Activated T-helper 2 cell treated with anti-CD3 and anti-CD28 coated beads, Interferon-gamma antibody, Interleukin-2, Interleukin-4, amounts not matched to agents 10 μg/mL and 5 μg/mL and 100 μg/mL, durations not matched to agents 14 hours and 24 hours and 36 hours (primary cell): ENCODE data around the gene EFR3B. TPM values are rescaled to one million over a fixed set of nuclear protein-coding genes. Genes with fewer than 3 reads are reported as not detected.
A peak's percentile ranks its signal among the peaks of the same experiment; 100 is the strongest.

Experiments used
- DNase-seq: peaks from one replicate; pipeline ENCODE4 v3.0.0; 2021; ENCODE audit warnings: low spot score
- H3K27ac Mint-ChIP-seq: one replicate; pipeline ENCODE4 v1.8.0; 2021; ENCODE audit warnings: mixed read lengths
- H3K27me3 Mint-ChIP-seq: one replicate; pipeline ENCODE4 v1.8.0; 2021; ENCODE audit warnings: low read depth, mixed read lengths
- H3K36me3 Mint-ChIP-seq: one replicate; pipeline ENCODE4 v1.8.0; 2021; ENCODE audit warnings: low read depth, mixed read lengths
- H3K4me1 Mint-ChIP-seq: one replicate; pipeline ENCODE4 v1.8.0; 2021; ENCODE audit warnings: low read depth, mixed read lengths
- H3K4me3 Mint-ChIP-seq: one replicate; pipeline ENCODE4 v1.8.0; 2021; ENCODE audit warnings: low read depth, mild to moderate bottlenecking, moderate library complexity, mixed read lengths
- H3K9me3 Mint-ChIP-seq: one replicate; pipeline ENCODE4 v1.8.0; 2021; ENCODE audit warnings: mixed read lengths
- intact Hi-C: fragments of 100-400 bp; cut with micrococcal nuclease; formaldehyde crosslinking; loops from one replicate; pipeline ENCODE4 v1.15.1; 2023
- total RNA-seq: library from RNA; stranded (reverse); gene quantifications from 2 replicates; pipeline ENCODE4 v1.2.3, GENCODE V29; 2022

EFR3B gene
- total RNA-seq, 1 donor from 2014 or later, result 0.46 TPM

- H3K9me3 Mint-ChIP-seq, result no peaks in the 10 kb centered on the region
- no peaks in the 10 kb centered on the region for H3K36me3 Mint-ChIP-seq
- peaks cover 24% of the 10 kb centered on the region for H3K4me1 Mint-ChIP-seq
- no peak for DNase-seq
- H3K27ac Mint-ChIP-seq, result no peak overlapping the region
- peaks cover 49% of the 10 kb centered on the region for H3K27me3 Mint-ChIP-seq
- H3K4me3 Mint-ChIP-seq, result peak overlapping the region; percentile 77
- intact Hi-C loops, result loop anchor here (2.0 to 5.0 kb wide), 2 partner anchors 70 to 550 kb away; partner anchors contain the start of gene NCOA1
Measured at GRCh38 chr2:25042321-25043240, 705 bp downstream of the EFR3B start.

- Mint-ChIP-seq H3K4me1 (peaks cover 24% of the 10 kb centered on the region), H3K36me3 (no peaks in the 10 kb centered on the region), H3K4me3 (peak overlapping the region; percentile 77), H3K27me3 (peaks cover 49% of the 10 kb centered on the region), H3K27ac (no peak overlapping the region), H3K9me3 (no peaks in the 10 kb centered on the region)
- intact Hi-C loops, result loop anchor here (2.0 to 5.0 kb wide), 2 partner anchors 71 to 551 kb away; partner anchors contain the start of gene NCOA1
- DNase-seq, result no peak
Measured at GRCh38 chr2:25043241-25043867, 1.5 kb downstream of the EFR3B start.

GRCh38 chr2:25044011-25044410 lies 2.1 kb downstream of the EFR3B start:
- H3K4me1 Mint-ChIP-seq, result peaks cover 24% of the 10 kb centered on the region
- H3K27ac Mint-ChIP-seq, result no peak overlapping the region
- H3K4me3 Mint-ChIP-seq, result no peak overlapping the region
- H3K36me3 Mint-ChIP-seq, result no peaks in the 10 kb centered on the region
- H3K9me3 Mint-ChIP-seq, result no peaks in the 10 kb centered on the region
- H3K27me3 Mint-ChIP-seq, result peaks cover 49% of the 10 kb centered on the region
- intact Hi-C loops, result loop anchor here (5.0 kb wide), 1 partner anchor 552 kb away; the partner anchor contains the start of gene NCOA1
- DNase-seq, result no peak

- H3K4me1 Mint-ChIP-seq, result peaks cover 25% of the 10 kb centered on the region
- DNase-seq, result no peak
- H3K9me3 Mint-ChIP-seq, result no peaks in the 10 kb centered on the region
- H3K27me3 Mint-ChIP-seq, result peaks cover 53% of the 10 kb centered on the region
- no peak overlapping the region for H3K4me3 Mint-ChIP-seq
- intact Hi-C loops, result loop anchor here (5.0 kb wide), 1 partner anchor 553 kb away; the partner anchor contains the start of gene NCOA1
- H3K27ac Mint-ChIP-seq, result no peak overlapping the region
- no peaks in the 10 kb centered on the region for H3K36me3 Mint-ChIP-seq
Measured at GRCh38 chr2:25044990-25045389, 3.1 kb downstream of the EFR3B start.

GRCh38 chr2:25049422-25049821 lies 7.5 kb downstream of the EFR3B start:
- H3K9me3 Mint-ChIP-seq, result no peaks in the 10 kb centered on the region
- H3K4me1 Mint-ChIP-seq, result peaks cover 11% of the 10 kb centered on the region
- no peak for DNase-seq
- no peak overlapping the region for H3K27ac Mint-ChIP-seq
- no peaks in the 10 kb centered on the region for H3K36me3 Mint-ChIP-seq
- peaks cover 29% of the 10 kb centered on the region for H3K27me3 Mint-ChIP-seq
- no peak overlapping the region for H3K4me3 Mint-ChIP-seq
- intact Hi-C loops, result no loop called here

- no peak overlapping the region for H3K27ac Mint-ChIP-seq
- H3K36me3 Mint-ChIP-seq, result no peaks in the 10 kb centered on the region
Measured at GRCh38 chr2:25050128-25050527, 8.3 kb downstream of the EFR3B start.

DNA sequence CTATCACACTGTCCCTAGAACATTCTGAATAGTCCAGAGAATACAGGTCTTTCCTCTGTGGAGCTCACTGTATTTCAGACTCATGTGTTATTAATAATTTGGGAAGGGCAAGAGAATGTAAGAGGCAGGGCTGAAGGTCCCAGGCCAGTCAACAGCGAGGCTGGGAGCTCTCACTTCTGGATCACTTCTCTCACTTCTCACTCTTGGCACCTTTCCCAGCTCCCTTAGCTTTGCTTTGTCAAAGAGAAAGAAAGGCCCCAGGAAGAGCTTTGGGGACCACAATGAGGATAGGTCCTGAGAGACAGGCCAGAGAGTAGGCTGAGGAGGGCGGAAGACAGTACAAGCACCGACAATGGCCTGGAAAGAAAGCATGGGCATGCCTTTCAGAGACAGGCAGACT lies 11.2 kb downstream of the EFR3B start:
- DNase-seq, result no peak
- H3K27ac Mint-ChIP-seq, result no peak overlapping the region
- intact Hi-C loops, result no loop called here
- H3K36me3 Mint-ChIP-seq, result no peaks in the 10 kb centered on the region
- H3K4me1 Mint-ChIP-seq, result peaks cover 4% of the 10 kb centered on the region
- H3K4me3 Mint-ChIP-seq, result no peak overlapping the region
- H3K27me3 Mint-ChIP-seq, result peaks cover 20% of the 10 kb centered on the region
- no peaks in the 10 kb centered on the region for H3K9me3 Mint-ChIP-seq

More at GRCh38 chr2:25050128-25050527, 8.3 kb downstream of the EFR3B start:
- no peak overlapping the region for H3K4me3 Mint-ChIP-seq
- H3K9me3 Mint-ChIP-seq, result no peaks in the 10 kb centered on the region
- peaks cover 5% of the 10 kb centered on the region for H3K4me1 Mint-ChIP-seq
- peaks cover 22% of the 10 kb centered on the region for H3K27me3 Mint-ChIP-seq
- intact Hi-C loops, result no loop called here
- DNase-seq, result no peak

DNA sequence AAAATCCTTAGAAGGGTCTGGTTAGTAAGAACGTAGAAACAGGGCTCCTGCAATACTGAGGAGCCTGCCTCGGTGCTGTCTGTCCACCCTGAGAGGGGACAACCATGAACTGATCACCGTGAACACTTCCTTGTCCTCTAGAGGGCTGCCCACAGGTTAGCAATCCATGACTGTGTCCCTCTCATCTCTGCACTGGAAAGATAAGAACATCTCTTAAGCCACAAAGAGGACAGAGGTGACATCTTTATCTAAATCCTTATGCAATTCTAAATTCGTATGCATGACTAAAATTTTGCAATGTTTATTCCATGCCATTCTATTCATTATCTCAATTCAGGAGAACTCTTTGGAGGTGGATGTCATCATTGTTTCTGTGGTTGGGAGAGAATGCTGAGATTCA lies 12.8 kb downstream of the EFR3B start:
- H3K27me3 Mint-ChIP-seq, result peaks cover 14% of the 10 kb centered on the region
- no peaks in the 10 kb centered on the region for H3K9me3 Mint-ChIP-seq
- peaks cover 4% of the 10 kb centered on the region for H3K4me1 Mint-ChIP-seq

DNA sequence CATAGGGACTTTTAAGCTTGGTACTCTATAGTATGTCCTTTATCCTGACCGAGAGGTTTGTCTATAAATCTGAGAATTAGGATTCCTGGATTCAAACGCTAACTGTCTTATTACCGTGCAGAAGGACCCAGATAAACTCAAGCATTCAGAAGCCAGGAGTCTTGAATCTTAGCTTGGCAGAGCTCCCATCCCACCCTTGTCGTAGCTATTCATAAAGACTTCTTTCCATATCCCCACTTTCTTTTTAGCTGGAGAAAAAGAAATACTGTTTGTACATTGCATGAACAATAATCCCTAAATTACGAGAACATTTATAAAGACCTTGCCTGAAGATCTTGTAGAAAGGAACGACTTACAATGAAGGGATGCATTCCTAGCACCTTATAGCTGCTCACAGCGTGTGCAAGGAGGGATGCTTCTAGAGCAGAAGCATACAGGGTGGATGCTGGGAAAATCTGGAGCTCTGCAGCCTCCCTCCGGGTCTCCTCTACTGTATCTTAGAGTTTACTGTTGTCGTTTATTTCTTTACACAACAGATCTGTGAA lies 13.6 kb downstream of the EFR3B start:
- no peaks in the 10 kb centered on the region for H3K36me3 Mint-ChIP-seq
- DNase-seq, result no peak
- H3K4me3 Mint-ChIP-seq, result no peak overlapping the region
- intact Hi-C loops, result no loop called here
- H3K27me3 Mint-ChIP-seq, result peaks cover 11% of the 10 kb centered on the region
- H3K9me3 Mint-ChIP-seq, result no peaks in the 10 kb centered on the region
- no peak overlapping the region for H3K27ac Mint-ChIP-seq
- H3K4me1 Mint-ChIP-seq, result no peaks in the 10 kb centered on the region

More for the DNA sequence above, 12.8 kb downstream of the EFR3B start:
- Mint-ChIP-seq H3K4me3 (no peak overlapping the region), H3K27ac (no peak overlapping the region), H3K36me3 (no peaks in the 10 kb centered on the region)
- no peak for DNase-seq
- intact Hi-C loops, result no loop called here

DNA sequence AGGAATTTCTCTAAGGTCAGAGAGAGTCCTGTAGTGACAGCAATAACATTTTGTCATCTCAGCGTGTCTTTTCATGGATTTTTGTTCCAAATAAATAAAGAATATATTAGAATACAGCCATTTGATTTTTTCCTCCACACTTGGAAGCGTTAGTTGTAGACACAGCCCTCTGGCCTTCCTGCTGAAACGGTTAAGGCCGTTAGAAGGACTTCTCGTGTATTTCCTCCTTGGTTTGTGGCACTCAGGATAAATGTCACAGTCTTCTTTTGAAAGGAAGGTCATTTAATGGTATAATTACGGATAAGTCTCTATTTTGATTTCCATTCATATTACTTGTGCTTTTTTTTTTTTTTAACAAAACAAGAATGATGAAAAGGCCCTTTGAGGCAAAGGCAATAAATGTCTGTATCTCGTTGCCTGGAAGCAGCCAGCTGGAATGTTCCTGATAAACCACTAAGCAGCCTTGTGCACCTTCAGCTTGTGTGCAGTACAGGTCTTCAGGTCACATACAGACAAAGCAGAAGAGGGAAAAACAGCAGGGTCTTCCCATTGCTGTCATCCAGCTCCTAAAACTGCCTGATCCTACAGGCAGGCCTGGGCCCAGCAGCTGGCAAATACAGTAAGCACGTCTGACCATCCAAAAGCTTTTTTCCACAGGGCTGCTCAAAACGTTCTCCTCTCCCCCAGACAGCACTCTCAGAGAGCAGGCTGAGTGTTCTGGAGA lies 14.4 kb downstream of the EFR3B start:
- DNase-seq, result no peak
- Mint-ChIP-seq H3K36me3 (no peaks in the 10 kb centered on the region), H3K4me3 (no peak overlapping the region), H3K27ac (no peak overlapping the region), H3K9me3 (no peaks in the 10 kb centered on the region), H3K4me1 (no peaks in the 10 kb centered on the region), H3K27me3 (peaks cover 9% of the 10 kb centered on the region)
- intact Hi-C loops, result no loop called here

- Mint-ChIP-seq H3K4me3 (no peak overlapping the region), H3K27ac (no peak overlapping the region), H3K4me1 (no peaks in the 10 kb centered on the region), H3K9me3 (peaks cover 5% of the 10 kb centered on the region), H3K27me3 (no peaks in the 10 kb centered on the region), H3K36me3 (no peaks in the 10 kb centered on the region)
- intact Hi-C loops, result no loop called here
- DNase-seq, result no peak
Measured at GRCh38 chr2:25062511-25062917, 20.6 kb downstream of the EFR3B start.

DNA sequence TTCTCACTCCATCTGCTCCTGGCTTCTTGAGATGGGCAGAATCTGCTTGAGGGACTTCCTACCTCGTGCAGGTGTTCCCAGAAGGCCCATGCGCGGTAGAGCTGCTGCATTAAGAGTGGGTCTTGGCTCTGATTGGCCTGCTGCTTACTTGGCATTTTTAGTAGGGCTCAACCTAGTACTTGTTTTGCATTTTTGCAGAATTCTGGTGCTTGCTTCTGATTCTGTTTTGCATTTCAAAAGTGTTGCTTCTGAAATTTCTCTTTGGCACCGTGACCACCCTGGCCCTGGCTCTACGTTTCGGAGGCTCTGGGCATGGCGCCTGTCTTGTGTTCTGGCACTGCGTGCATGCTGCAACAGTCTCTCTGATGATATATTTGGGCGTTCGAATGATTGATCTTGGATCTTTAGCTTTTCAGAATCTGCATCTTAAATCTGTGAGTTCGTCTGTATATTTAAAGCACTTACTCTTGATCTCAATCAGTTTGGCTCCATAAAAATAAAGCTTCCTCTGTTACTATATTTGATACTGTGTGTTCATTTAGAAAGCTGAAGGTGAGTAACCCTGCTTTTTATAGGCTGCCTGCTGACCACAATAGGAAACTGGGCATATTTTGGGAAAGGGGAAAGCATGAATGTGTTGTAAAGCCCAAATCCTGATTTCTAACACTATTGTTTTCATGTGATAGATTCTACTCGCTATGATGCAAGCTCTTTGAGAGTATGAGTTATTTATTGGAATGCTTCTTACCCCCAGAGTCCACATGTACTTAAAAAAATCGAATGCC lies 22.2 kb downstream of the EFR3B start:
- H3K4me1 Mint-ChIP-seq, result no peaks in the 10 kb centered on the region
- H3K4me3 Mint-ChIP-seq, result no peak overlapping the region
- intact Hi-C loops, result no loop called here
- DNase-seq, result no peak
- no peak overlapping the region for H3K27ac Mint-ChIP-seq
- no peaks in the 10 kb centered on the region for H3K27me3 Mint-ChIP-seq
- H3K36me3 Mint-ChIP-seq, result no peaks in the 10 kb centered on the region
- H3K9me3 Mint-ChIP-seq, result peaks cover 5% of the 10 kb centered on the region
